ENCODE data around the gene PAX8. TPM values are rescaled to one million over a fixed set of nuclear protein-coding genes. Genes with fewer than 3 reads are reported as not detected.

PAX8 gene
- total and polyA plus RNA-seq, 2 of the 13 experiments (the other 11 are each of a cell fraction or from before 2014, with no cell fraction given): 1.5 to 8.8 TPM

DNA sequence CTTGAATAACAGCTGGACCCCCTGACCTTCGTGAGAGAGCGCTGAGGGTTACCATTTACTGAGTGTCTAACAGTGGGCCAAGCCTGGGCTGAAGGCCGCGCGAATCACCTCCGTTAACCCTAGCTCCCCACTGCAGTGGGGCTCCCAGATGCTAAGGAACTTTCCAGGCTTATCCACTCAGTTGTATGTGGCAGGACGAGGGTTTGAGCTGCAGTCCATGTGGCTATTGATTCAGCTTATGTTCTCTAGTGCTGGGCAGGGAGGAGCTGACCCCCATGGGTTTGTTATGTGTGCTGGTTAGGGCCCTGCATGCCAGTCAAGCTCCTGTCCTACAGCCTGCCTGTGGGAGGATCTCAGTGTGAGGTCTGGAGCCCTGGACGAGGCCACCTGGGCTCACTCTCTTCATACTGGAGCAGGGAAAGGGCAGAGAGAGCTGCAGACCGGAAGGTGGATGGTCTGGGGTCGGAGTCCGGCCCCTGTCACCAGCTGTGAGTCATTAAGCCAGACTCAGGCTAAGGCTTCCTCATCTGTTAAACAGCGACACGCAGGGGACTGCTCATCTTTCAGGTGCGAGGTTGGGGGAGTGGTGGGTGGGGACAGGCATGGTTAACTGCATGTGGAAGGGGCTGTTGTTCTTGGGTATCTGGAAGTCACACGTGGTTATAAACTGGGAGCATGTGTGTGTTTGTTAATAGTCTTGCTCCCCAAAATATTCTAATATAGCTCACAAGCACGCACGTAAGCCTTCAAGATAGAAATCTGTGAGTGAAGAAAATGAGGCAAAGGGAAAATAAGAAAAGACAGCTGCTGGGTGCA is 98.4 kb downstream of the PAX8 start (continued):
- TF ChIP-seq TARDBP (CRISPR knock-in tag; IDR thresholded peaks at IDR 0.05) (peak; percentile 77; the same call in 1 of the 2 replicates), STAG1 (CRISPR knock-in tag; IDR thresholded peaks at IDR 0.05) (peak; percentile 58), MED1 (CRISPR knock-in tag; IDR thresholded peaks at IDR 0.05) (peak; percentile 90), KMT2A (CRISPR knock-in tag; IDR thresholded peaks at IDR 0.05) (0 out of 2 replicates have a peak, but pooled peaks have one; percentile 46), DNMT1 (CRISPR knock-in tag; IDR thresholded peaks at IDR 0.05) (no peak), MAFG (CRISPR knock-in tag; IDR thresholded peaks at IDR 0.05) (no peak), KDM2A (CRISPR knock-in tag; IDR thresholded peaks at IDR 0.05; ENCODE audit: borderline replicate concordance, low read depth) (peak; percentile 45; the same call in 1 of the 2 replicates), ESRRA (CRISPR knock-in tag; IDR thresholded peaks at IDR 0.05; ENCODE audit: low read depth) (peak; percentile 89), PHF5A (CRISPR knock-in tag; IDR thresholded peaks at IDR 0.05; ENCODE audit: low read depth, unreplicated experiment) (peak; percentile 51)
- TF ChIP-seq, protein P1, sequence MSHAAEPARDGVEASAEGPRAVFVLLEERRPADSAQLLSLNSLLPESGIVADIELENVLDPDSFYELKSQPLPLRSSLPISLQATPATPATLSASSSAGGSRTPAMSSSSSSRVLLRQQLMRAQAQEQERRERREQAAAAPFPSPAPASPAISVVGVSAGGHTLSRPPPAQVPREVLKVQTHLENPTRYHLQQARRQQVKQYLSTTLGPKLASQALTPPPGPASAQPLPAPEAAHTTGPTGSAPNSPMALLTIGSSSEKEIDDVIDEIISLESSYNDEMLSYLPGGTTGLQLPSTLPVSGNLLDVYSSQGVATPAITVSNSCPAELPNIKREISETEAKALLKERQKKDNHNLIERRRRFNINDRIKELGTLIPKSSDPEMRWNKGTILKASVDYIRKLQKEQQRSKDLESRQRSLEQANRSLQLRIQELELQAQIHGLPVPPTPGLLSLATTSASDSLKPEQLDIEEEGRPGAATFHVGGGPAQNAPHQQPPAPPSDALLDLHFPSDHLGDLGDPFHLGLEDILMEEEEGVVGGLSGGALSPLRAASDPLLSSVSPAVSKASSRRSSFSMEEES (CRISPR knock-in tag; IDR thresholded peaks at IDR 0.05): peak; percentile 80
- TF ChIP-seq, protein P2, sequence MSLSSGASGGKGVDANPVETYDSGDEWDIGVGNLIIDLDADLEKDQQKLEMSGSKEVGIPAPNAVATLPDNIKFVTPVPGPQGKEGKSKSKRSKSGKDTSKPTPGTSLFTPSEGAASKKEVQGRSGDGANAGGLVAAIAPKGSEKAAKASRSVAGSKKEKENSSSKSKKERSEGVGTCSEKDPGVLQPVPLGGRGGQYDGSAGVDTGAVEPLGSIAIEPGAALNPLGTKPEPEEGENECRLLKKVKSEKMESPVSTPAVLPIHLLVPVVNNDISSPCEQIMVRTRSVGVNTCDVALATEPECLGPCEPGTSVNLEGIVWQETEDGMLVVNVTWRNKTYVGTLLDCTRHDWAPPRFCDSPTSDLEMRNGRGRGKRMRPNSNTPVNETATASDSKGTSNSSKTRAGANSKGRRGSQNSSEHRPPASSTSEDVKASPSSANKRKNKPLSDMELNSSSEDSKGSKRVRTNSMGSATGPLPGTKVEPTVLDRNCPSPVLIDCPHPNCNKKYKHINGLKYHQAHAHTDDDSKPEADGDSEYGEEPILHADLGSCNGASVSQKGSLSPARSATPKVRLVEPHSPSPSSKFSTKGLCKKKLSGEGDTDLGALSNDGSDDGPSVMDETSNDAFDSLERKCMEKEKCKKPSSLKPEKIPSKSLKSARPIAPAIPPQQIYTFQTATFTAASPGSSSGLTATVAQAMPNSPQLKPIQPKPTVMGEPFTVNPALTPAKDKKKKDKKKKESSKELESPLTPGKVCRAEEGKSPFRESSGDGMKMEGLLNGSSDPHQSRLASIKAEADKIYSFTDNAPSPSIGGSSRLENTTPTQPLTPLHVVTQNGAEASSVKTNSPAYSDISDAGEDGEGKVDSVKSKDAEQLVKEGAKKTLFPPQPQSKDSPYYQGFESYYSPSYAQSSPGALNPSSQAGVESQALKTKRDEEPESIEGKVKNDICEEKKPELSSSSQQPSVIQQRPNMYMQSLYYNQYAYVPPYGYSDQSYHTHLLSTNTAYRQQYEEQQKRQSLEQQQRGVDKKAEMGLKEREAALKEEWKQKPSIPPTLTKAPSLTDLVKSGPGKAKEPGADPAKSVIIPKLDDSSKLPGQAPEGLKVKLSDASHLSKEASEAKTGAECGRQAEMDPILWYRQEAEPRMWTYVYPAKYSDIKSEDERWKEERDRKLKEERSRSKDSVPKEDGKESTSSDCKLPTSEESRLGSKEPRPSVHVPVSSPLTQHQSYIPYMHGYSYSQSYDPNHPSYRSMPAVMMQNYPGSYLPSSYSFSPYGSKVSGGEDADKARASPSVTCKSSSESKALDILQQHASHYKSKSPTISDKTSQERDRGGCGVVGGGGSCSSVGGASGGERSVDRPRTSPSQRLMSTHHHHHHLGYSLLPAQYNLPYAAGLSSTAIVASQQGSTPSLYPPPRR (CRISPR knock-in tag; IDR thresholded peaks at IDR 0.05; ENCODE audit: borderline replicate concordance): peak; percentile 23; the same call in 1 of the 2 replicates
- TF ChIP-seq, protein P3, sequence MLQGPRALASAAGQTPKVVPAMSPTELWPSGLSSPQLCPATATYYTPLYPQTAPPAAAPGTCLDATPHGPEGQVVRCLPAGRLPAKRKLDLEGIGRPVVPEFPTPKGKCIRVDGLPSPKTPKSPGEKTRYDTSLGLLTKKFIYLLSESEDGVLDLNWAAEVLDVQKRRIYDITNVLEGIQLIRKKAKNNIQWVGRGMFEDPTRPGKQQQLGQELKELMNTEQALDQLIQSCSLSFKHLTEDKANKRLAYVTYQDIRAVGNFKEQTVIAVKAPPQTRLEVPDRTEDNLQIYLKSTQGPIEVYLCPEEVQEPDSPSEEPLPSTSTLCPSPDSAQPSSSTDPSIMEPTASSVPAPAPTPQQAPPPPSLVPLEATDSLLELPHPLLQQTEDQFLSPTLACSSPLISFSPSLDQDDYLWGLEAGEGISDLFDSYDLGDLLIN (CRISPR knock-in tag; IDR thresholded peaks at IDR 0.05; ENCODE audit: borderline replicate concordance): no peak
- TF ChIP-seq, protein P4, sequence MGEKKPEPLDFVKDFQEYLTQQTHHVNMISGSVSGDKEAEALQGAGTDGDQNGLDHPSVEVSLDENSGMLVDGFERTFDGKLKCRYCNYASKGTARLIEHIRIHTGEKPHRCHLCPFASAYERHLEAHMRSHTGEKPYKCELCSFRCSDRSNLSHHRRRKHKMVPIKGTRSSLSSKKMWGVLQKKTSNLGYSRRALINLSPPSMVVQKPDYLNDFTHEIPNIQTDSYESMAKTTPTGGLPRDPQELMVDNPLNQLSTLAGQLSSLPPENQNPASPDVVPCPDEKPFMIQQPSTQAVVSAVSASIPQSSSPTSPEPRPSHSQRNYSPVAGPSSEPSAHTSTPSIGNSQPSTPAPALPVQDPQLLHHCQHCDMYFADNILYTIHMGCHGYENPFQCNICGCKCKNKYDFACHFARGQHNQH (CRISPR knock-in tag; IDR thresholded peaks at IDR 0.05): peak; percentile 70
- TF ChIP-seq, protein P5, sequence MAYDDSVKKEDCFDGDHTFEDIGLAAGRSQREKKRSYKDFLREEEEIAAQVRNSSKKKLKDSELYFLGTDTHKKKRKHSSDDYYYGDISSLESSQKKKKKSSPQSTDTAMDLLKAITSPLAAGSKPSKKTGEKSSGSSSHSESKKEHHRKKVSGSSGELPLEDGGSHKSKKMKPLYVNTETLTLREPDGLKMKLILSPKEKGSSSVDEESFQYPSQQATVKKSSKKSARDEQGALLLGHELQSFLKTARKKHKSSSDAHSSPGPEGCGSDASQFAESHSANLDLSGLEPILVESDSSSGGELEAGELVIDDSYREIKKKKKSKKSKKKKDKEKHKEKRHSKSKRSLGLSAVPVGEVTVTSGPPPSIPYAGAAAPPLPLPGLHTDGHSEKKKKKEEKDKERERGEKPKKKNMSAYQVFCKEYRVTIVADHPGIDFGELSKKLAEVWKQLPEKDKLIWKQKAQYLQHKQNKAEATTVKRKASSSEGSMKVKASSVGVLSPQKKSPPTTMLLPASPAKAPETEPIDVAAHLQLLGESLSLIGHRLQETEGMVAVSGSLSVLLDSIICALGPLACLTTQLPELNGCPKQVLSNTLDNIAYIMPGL (CRISPR knock-in tag; IDR thresholded peaks at IDR 0.05; ENCODE audit: borderline replicate concordance in 1 of 2, low read depth in 1 of 2): peak; percentile 65 to 79
